Measurements from ENCODE around the gene MMP21. TPM values are rescaled to one million over a fixed set of nuclear protein-coding genes. Genes with fewer than 3 reads are reported as not detected.

MMP21 gene
- total RNA-seq, 1 donor from 2014 or later: not detected

- DNase-seq (ENCODE audit: missing footprints): no peak
- intact Hi-C loops (cut with DNase I): no loop called here
- no peak for ATAC-seq
Observed at GRCh38 chr10:125795637-125796190, 20.1 kb upstream of the MMP21 start.

DNA sequence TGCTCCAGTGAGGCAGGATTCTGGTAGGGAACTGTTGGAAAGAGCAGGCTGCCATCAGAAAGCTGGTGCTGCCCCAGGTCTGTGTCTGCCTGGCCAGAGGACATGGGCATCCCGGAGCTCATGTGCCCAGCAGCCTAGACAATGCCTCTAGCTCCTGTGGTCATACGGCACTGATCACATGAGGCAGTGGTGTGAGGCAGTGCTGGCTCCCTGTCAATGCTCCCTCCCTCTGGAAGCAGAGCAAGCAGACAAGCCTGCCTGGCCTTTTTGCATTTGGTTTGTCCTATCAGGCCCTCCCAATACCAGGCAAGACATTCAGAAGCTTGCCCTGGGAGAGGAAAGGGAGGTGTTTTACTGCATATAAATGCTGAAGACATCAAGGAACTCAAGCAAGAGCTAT, 19.5 kb upstream of the MMP21 start:
- DNase-seq (ENCODE audit: missing footprints) (no peak), ATAC-seq (peak; percentile 72)
- intact Hi-C loops (cut with DNase I): no loop called here

DNA sequence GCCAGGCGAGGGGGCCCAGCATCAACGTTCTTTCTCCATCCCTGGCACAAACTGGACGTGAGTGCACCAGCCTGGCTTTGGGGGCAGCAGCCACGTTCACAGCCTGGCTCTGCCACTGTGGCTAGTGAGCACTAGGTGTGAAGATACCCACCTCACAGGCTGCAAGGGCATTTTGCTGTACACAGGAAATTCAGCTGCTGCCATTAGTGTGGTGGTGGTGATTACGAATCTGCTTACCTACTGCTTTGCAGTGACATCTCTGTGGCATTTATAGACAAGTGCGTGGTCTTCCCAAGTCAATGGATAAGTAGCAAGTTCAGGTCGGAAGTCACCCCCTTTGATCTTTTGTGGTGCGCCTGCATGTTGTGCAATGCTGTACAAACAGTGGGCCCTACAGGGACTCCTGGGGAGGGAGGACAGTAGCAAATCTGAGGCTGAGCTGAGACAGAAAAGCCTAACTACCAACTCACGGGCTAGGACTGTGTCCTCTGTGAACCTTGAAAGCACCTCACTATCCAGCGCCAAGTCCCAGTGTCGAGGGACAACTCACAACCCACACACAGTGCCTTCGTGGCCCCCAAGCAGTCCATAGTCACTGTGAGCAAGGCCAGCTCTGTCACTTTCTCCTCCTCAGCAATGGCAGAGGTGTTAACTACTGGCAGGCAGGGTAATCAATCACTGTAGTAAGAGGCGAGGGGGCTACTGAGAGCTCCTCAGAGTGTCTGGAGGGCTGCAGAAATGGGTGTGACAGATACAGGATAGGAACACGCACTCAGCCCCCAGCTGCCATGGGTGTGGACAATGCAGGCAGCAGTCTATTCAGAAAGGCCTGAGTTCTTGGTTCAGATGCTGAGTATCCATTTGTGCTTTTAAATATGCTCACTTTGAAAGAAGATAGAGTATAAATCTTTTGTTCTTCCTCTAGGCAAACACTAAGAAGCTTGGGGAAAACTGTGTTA, 17.0 kb upstream of the MMP21 start:
- no peak for DNase-seq (ENCODE audit: missing footprints)
- no peak for ATAC-seq
- intact Hi-C loops (cut with DNase I): no loop called here

DNA sequence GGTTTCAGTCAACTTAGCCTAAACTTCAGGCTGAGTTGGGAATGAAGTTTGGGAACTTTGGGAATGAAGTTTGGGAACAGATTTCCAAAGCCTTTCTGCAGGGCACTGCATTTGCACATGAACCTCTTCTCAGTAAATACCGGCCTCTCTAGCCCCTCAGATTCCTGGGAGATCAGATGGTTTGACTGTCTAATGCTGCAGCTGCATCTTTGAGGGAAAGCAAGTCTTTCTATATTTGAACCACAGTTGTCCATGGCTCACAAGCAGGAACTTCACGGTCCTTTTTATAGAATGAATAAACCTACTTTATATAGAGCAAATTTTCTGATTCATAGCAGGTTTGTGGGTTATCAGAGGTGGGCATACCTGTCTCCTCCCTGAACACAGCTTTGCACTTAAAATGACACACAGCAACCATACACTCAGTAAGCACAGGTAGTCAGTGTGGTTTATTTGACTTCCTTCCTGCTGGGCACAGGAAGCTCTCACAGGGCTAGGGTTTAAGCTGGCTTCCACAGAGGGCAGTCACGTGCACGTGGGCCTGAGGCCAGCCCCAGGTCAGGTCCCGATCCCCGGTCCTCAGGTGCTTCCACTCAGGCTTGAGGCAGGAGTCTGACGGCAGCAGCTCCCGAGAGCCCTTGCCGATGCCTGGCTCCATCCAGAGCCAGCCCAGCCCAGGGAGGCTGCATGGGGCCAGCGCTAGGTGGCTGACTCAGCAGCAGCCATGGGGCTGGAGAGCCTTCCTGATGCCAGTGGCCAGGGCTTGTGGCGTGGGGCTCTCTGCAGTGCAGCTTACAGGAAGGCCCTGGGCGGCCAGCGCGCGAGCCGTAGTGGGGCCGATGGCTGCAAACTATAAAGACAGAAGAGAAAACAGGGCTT, 12.8 kb upstream of the MMP21 start:
- intact Hi-C loops (cut with DNase I): no loop called here
- DNase-seq (ENCODE audit: missing footprints) (no peak), ATAC-seq (no peak)

GRCh38 chr10:125785791-125786190, 10.2 kb upstream of the MMP21 start:
- intact Hi-C loops (cut with DNase I): no loop called here
- ATAC-seq (no peak), DNase-seq (ENCODE audit: missing footprints) (no peak)

GRCh38 chr10:125783957-125784356, 8.3 kb upstream of the MMP21 start:
- ATAC-seq: no peak
- no peak for DNase-seq (ENCODE audit: missing footprints)
- intact Hi-C loops (cut with DNase I): no loop called here

DNA sequence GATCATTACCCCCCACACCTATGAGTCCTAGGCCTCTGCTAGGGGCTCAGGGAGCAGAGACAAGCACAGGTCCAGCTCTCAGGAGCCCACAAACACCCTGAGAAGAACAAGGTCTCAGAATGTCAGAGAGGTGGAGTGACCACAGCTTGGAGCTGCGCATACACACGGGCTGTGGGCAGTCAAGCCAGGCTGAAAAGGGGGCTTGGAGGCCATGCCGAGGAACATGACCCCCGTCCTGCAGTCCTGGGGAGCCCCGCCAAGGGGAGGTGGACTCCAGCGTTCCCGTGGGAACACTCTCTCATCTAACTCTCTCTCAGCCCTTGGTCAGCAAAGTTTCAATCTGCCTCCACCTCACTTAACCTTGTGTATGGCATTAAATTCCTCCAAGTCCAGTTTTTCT, 7.8 kb upstream of the MMP21 start:
- DNase-seq (ENCODE audit: missing footprints) (no peak), ATAC-seq (no peak)
- intact Hi-C loops (cut with DNase I): no loop called here

DNA sequence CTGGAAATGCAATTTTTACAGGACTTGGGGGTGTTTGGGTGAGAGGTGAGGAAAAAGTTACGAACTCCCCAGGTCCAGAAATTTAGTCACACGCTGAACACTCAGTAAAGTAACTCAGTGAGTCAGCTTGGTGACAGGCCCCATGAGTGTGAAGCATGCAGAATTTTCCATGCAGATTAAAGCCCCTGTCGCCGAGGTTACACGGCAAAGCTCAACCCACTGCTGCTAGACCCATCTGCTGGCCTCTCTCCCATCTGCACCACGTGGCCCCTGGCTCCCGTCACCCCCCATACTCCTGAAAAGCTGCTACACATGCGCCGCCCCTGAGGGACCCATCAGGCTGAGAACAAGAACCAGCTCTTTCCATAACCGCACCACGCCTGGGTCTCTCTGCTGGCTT, 7.0 kb upstream of the MMP21 start:
- DNase-seq (ENCODE audit: missing footprints): no peak
- no peak for ATAC-seq
- intact Hi-C loops (cut with DNase I): no loop called here

DNA sequence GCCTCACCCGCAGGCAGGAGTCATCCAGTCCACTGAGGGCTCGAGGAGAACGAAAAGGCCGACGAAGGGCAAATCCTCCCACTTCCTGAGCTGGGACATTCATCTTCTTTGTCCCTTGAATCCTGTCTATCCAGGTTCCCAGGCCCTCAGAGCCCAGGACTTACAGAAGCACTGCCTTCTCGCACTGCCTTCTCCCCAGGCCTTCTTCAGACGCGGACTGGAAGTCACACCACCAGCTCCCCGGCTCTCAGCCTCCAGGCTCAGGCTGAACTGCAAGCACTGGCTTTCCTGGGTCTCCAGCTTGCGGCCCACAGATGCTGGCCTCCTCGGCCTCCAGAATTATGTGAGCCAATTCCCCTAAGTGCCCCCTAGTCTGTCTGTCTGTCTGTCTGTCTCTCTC, 6.4 kb upstream of the MMP21 start:
- intact Hi-C loops (cut with DNase I): no loop called here
- DNase-seq (ENCODE audit: missing footprints): no peak
- ATAC-seq: no peak

DNA sequence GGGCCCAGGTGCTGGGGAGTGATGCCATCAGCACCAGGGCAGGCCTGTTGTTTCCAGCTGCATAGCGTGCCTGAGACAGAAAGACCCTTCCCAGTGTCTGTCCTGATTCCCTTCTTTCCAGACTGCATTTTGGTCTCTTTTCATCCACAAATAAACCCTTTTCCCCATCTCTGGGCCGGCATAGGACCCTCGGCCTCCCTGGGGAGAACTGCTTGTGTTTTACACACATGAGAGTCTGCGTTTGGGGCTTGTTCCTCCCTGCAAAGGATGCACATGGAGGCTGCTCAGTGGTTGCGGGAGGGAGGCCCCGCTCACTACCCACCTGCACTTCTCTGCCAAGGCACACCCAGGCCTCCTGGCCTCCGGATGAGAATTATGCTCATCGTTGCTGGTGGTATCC, 5.8 kb upstream of the MMP21 start:
- intact Hi-C loops (cut with DNase I): no loop called here
- ATAC-seq (no peak), DNase-seq (ENCODE audit: missing footprints) (no peak)

- intact Hi-C loops (cut with DNase I): no loop called here
- no peak for ATAC-seq
- DNase-seq (ENCODE audit: missing footprints): no peak
Observed at GRCh38 chr10:125779403-125780327, 4.0 kb upstream of the MMP21 start.

DNA sequence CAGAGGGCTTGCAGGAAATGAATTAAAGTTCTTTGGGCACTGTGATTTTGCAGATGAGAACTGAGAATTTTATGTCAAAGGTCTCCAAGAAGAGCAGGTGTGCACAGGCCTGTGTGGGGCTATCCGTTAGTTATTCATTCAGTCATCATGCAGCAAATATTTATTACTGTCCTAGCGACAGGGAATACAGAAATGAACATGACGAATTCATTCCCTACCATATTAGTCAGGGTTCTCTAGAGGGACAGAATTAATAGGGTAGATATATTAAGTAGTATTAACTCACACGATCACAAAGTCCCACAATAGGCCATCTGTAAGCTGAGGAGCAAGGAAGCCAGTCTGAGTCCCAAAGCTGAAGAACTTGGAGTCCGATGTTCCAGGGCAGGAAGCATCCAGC, 2.9 kb upstream of the MMP21 start:
- ATAC-seq: no peak
- intact Hi-C loops (cut with DNase I): no loop called here
- no peak for DNase-seq (ENCODE audit: missing footprints)

- ATAC-seq (no peak), DNase-seq (ENCODE audit: missing footprints) (no peak)
Observed at GRCh38 chr10:125777806-125778205, 2.2 kb upstream of the MMP21 start.

DNA sequence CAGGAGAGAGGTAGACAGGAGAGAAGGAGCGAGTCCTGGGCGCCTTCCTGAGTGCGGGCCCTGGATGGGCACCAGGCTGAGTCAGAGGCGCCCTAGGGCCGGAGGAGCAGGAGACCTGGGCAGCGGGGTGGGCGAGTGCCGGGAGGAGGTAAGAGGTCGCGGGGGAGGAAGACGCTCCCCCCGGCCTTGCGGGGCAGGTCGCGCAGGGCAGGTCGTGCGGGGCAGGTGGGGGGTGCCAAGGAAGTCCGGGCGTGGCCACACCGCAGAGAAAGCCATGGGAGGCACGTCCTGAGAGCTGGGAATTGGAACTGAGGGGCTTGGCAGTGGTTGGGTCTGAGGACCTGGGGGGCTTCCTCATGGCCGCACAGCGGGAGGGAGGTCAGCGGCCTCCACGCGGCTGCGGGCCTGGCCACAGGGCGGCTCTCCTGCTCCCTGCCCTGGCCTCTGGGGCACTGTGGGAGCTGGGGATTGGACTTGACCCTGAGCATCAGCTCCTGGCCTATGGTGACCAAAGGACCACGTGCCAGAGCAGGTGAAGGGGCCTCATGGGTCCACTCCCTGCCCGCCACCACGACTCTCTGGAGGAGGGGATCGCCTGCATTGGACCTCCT, 935 bp downstream of the MMP21 start:
- ATAC-seq: no peak
- DNase-seq (ENCODE audit: missing footprints): no peak
- intact Hi-C loops (cut with DNase I): no loop called here

More at GRCh38 chr10:125777806-125778205, 2.2 kb upstream of the MMP21 start:
- intact Hi-C loops (cut with DNase I): no loop called here

GRCh38 chr10:125773687-125774543, 1.7 kb downstream of the MMP21 start:
- intact Hi-C loops (cut with DNase I): no loop called here
- DNase-seq (ENCODE audit: missing footprints): no peak
- ATAC-seq: no peak

DNA sequence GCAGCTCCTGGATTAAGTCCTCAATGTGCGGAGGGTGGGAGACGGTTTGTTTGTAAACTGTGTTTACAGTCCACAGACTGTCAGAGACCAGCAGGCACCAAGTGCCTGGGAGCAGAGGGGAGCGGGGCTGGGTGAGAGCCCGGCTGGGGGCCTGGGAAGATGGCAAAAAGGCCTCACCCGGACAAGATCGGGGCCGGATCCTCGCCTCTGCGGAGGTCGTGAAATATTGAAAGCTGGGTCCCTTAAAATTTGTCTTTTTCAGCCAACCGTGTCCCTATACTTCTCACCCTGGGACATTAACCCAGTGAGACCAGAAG, 2.8 kb downstream of the MMP21 start:
- no peak for ATAC-seq
- intact Hi-C loops (cut with DNase I): no loop called here
- no peak for DNase-seq (ENCODE audit: missing footprints)

DNA sequence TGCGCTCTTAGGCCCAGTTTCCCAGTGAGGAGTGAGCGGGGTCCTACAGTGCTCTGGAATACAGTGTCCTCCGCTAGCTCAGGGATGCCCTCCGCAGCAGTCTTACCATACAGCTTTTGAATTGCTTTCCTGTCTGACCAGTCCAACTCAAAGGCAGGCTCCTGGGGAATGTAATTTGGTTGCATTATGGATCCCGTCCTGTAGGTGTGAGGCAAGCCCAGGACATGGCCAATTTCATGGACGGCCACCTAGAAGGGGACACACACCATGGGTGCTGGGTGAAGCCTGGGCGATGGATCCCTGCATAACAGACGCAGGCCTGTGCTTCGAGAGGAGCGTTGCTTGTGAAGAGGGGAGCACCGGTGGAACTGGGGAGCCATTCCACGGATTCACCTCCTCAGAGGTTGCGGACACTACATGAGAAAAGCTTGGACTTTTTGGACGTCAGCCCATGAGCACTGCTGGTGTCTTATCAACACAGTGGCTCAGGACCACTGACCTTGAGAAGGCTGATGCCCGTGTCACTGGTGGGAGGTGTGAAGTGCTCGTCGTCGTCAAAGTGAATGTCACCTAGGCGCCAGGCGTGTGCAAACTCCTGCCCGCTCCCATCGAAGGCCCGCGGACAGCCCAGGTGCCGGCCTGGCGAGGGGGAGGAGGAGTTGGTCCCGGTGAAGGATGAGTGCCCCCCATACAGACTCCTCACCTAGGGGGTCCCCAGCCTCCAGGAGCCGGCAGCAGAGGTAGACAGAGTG, 3.3 kb downstream of the MMP21 start:
- DNase-seq (ENCODE audit: missing footprints): no peak
- intact Hi-C loops (cut with DNase I): no loop called here
- no peak for ATAC-seq
